GM23338 (cell line): Measurements from ENCODE around the gene COTL1. TPM values are rescaled to one million over a fixed set of nuclear protein-coding genes. Genes with fewer than 3 reads are reported as not detected.

Experiments used
- ATAC-seq: fragments of 200-7000 bp; cut with Tn5 transposase; 3 replicates; pipeline ENCODE4 v1.9.1; 2020
- DNase-seq: peaks from one replicate; pipeline ENCODE4 v3.0.0-alpha.2; 2015; ENCODE audit warnings: low spot score
- H2AFZ ChIP-seq: fragments of 200-600 bp; sonication (generic); 2 replicates; pipeline ENCODE4 v1.8.0; 2016; ENCODE audit warnings: antibody characterized with exemption, mild to moderate bottlenecking, moderate library complexity
- H3F3A ChIP-seq: fragments of 200-600 bp; sonication (generic); replicated peaks from 2 replicates; pipeline ENCODE4 v1.8.0; 2017; ENCODE audit warnings: antibody characterized with exemption, mixed run types, low read depth
- H3K27ac ChIP-seq: fragments of 200-600 bp; sonication (generic); 2 replicates; pipeline ENCODE4 v1.6.1; 2016; ENCODE audit warnings: low read depth
- H3K27me3 ChIP-seq: fragments of 200-600 bp; sonication (generic); 2 replicates; pipeline ENCODE4 v1.8.0; 2016; ENCODE audit warnings: mild to moderate bottlenecking, mixed run types, moderate library complexity; ENCODE audit not compliant: insufficient read depth
- H3K36me3 ChIP-seq: fragments of 200-600 bp; sonication (generic); 2 replicates; pipeline ENCODE4 v1.8.0; 2016; ENCODE audit warnings: mild to moderate bottlenecking; ENCODE audit not compliant: insufficient read depth
- H3K4me1 ChIP-seq: fragments of 200-600 bp; sonication (generic); 2 replicates; pipeline ENCODE4 v1.8.0; 2016; ENCODE audit warnings: mild to moderate bottlenecking, moderate library complexity; ENCODE audit not compliant: insufficient read depth
- H3K4me2 ChIP-seq: fragments of 200-600 bp; sonication (generic); 2 replicates; pipeline ENCODE4 v1.7.1; 2017; ENCODE audit warnings: mixed run types
- H3K4me3 ChIP-seq: fragments of 200-600 bp; sonication (generic); 2 replicates; pipeline ENCODE4 v1.6.1; 2016; ENCODE audit warnings: mixed run types
- H3K79me2 ChIP-seq: fragments of 200-600 bp; sonication (generic); replicated peaks from 2 replicates; pipeline ENCODE4 v1.8.0; 2017; ENCODE audit warnings: mild to moderate bottlenecking; ENCODE audit not compliant: insufficient read depth
- H3K9me2 ChIP-seq: fragments of 200-600 bp; sonication (generic); 2 replicates; pipeline ENCODE4 v1.8.0; 2017; ENCODE audit not compliant: insufficient read depth
- H4K20me1 ChIP-seq: fragments of 200-600 bp; sonication (generic); replicated peaks from 2 replicates; pipeline ENCODE4 v1.8.0; 2017; ENCODE audit warnings: mild to moderate bottlenecking; ENCODE audit not compliant: insufficient read depth
- H3K27ac Mint-ChIP-seq: 2 replicates; pipeline ENCODE4 v1.8.0; 2020; ENCODE audit warnings: inconsistent platforms, mild to moderate bottlenecking, moderate library complexity, mixed read lengths
- H3K27me3 Mint-ChIP-seq: 3 replicates; pipeline ENCODE4 v1.8.0; 2022; ENCODE audit warnings: low read depth, mild to moderate bottlenecking, moderate library complexity, mixed read lengths, inconsistent platforms; ENCODE audit not compliant: insufficient read depth, poor library complexity
- H3K36me3 Mint-ChIP-seq: 3 replicates; pipeline ENCODE4 v1.8.0; 2021; ENCODE audit warnings: low read depth, mild to moderate bottlenecking, inconsistent platforms, moderate library complexity, mixed read lengths
- H3K4me1 Mint-ChIP-seq: 3 replicates; pipeline ENCODE4 v1.8.0; 2020; ENCODE audit warnings: mild to moderate bottlenecking, inconsistent platforms, mixed read lengths
- H3K4me3 Mint-ChIP-seq: 3 replicates; pipeline ENCODE4 v1.8.0; 2021; ENCODE audit warnings: moderate library complexity, mild to moderate bottlenecking, inconsistent platforms, mixed read lengths
- H3K9me3 Mint-ChIP-seq: 3 replicates; pipeline ENCODE4 v1.8.0; 2020; ENCODE audit warnings: moderate library complexity, mild to moderate bottlenecking, inconsistent platforms, mixed read lengths
- CREB1 ChIP-seq: fragments of 250-450 bp; sonication (Bioruptor Pico); IDR thresholded peaks from 2 replicates; pipeline ENCODE4 v1.5.0; 2020; ENCODE audit warnings: low read depth, mild to moderate bottlenecking, moderate library complexity
- EZH2 ChIP-seq: fragments of 200-600 bp; sonication (generic); IDR thresholded peaks from one replicate; pipeline ENCODE4 v1.8.0; 2017; ENCODE audit warnings: antibody characterized with exemption, mild to moderate bottlenecking, low read depth; ENCODE audit not compliant: unreplicated experiment
- EZH2phosphoT487 ChIP-seq: fragments of 200-600 bp; sonication (generic); IDR thresholded peaks from one replicate; pipeline ENCODE4 v1.8.1; 2018; ENCODE audit warnings: antibody characterized with exemption; ENCODE audit not compliant: unreplicated experiment
- JUNB ChIP-seq: IDR thresholded peaks from one replicate; pipeline ENCODE4 v1.6.1; 2016; ENCODE audit warnings: antibody characterized with exemption; ENCODE audit not compliant: unreplicated experiment
- NANOG ChIP-seq: IDR thresholded peaks from 2 replicates; pipeline ENCODE4 v1.6.1; 2016; ENCODE audit warnings: antibody characterized with exemption, borderline replicate concordance
- POLR2AphosphoS5 ChIP-seq: IDR thresholded peaks from 2 replicates; pipeline ENCODE4 v1.6.1; 2016; ENCODE audit warnings: antibody characterized with exemption, low read depth
- STAT1 ChIP-seq: IDR thresholded peaks from one replicate; pipeline ENCODE4 v1.6.1; 2016; ENCODE audit warnings: antibody characterized with exemption; ENCODE audit not compliant: unreplicated experiment
- ZNF114 ChIP-seq: fragments of 250-450 bp; sonication (Bioruptor Pico); IDR thresholded peaks from 2 replicates; pipeline ENCODE4 v1.5.0; 2020; ENCODE audit warnings: mild to moderate bottlenecking, moderate library complexity
- ZNF331 ChIP-seq: fragments of 250-450 bp; sonication (Bioruptor Pico); IDR thresholded peaks from 2 replicates; pipeline ENCODE4 v1.5.0; 2020; ENCODE audit warnings: low read depth, mild to moderate bottlenecking, moderate library complexity
- polyA plus RNA-seq: library from polyadenylated mRNA; unstranded; fragments of >200 nt; fragmentation: Nextera tagmentation; extraction: Ambion mirVana; gene quantifications from 2 replicates; pipeline ENCODE4 v1.2.1, GENCODE V29; 2016
- total RNA-seq: library from RNA; depleted of rRNA; stranded (reverse); fragments of >200 nt; shearing (Covaris generic); gene quantifications from 2 replicates; pipeline ENCODE4 v1.2.3, GENCODE V29; 2014
- TF ChIP-seq, protein P1 (sequence below), 2 experiments: fragments of 200-600 bp in 1 of 2; sonication (generic) in 1 of 2; conservative IDR thresholded peaks; 2 replicates each; pipeline versions ENCODE4 v1.5.1 to v1.6.1; 2016 to 2017; ENCODE audit warnings: antibody characterized with exemption in 2 of 2, low read depth in 2 of 2, mild to moderate bottlenecking in 2 of 2, moderate library complexity in 1 of 2
- TF ChIP-seq, protein P2 (sequence below): fragments of 250-450 bp; sonication (Bioruptor Pico); IDR thresholded peaks from 2 replicates; pipeline ENCODE4 v1.5.0; 2020; ENCODE audit warnings: mild to moderate bottlenecking, moderate library complexity
- TF ChIP-seq, protein P3 (sequence below): IDR thresholded peaks from 2 replicates; pipeline ENCODE4 v1.6.1; 2016; ENCODE audit warnings: antibody characterized with exemption
- TF ChIP-seq, protein P4 (sequence below): IDR thresholded peaks from one replicate; pipeline ENCODE4 v1.6.1; 2018; ENCODE audit warnings: antibody characterized with exemption; ENCODE audit not compliant: unreplicated experiment

Gene COTL1
- total and polyA plus RNA-seq, 2 experiments from 2014 or later: 117 to 166 TPM

DNA sequence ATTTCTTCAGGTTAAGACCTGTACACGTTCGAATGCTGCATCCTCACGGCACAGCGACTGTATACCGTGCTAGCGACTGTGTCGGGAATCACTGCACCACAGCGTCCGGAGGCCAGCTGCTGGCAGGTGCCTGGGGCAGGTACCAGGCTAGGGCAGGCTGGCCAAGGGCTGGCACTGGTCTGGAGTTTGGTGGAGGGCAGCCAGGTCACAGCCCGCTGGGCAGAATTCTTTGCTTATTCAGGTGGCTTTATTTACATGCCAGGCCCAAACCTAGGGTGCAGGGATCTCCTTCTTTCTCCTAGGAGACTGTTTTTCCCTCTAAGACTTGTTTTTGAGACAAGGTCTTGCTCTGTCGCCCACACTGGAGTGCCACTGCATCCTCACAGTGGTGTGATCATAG lies 37.9 kb downstream of the COTL1 start:
- H3K36me3 ChIP-seq: no peaks in the 10 kb centered on the region
- no peak overlapping the region for H3K4me3 ChIP-seq
- Mint-ChIP-seq H3K36me3 (peaks cover 3% of the 10 kb centered on the region; the same call in 1 of the 3 replicates), H3K27ac (no peak overlapping the region), H3K9me3 (no peaks in the 10 kb centered on the region), H3K4me1 (peaks cover 14% of the 10 kb centered on the region), H3K27me3 (peaks cover 14% of the 10 kb centered on the region), H3K4me3 (no peak overlapping the region)
- no peak overlapping the region for H3K4me2 ChIP-seq
- peaks cover 21% of the 10 kb centered on the region for H3K79me2 ChIP-seq
- DNase-seq (no peak), ATAC-seq (no peak)
- H4K20me1 ChIP-seq: peaks cover 8% of the 10 kb centered on the region; the same call in 1 of the 2 replicates
- no peak overlapping the region for H2AFZ ChIP-seq
- no peaks in the 10 kb centered on the region for H3K27me3 ChIP-seq
- H3F3A ChIP-seq: peaks cover 3% of the 10 kb centered on the region; the same call in 1 of the 2 replicates
- H3K4me1 ChIP-seq: no peaks in the 10 kb centered on the region; the same call in 1 of the 2 replicates
- TF ChIP-seq JUNB: no peak
- no peak for TF ChIP-seq EZH2phosphoT487
- no peak for TF ChIP-seq STAT1
- TF ChIP-seq POLR2AphosphoS5: no peak
- TF ChIP-seq, protein P1, sequence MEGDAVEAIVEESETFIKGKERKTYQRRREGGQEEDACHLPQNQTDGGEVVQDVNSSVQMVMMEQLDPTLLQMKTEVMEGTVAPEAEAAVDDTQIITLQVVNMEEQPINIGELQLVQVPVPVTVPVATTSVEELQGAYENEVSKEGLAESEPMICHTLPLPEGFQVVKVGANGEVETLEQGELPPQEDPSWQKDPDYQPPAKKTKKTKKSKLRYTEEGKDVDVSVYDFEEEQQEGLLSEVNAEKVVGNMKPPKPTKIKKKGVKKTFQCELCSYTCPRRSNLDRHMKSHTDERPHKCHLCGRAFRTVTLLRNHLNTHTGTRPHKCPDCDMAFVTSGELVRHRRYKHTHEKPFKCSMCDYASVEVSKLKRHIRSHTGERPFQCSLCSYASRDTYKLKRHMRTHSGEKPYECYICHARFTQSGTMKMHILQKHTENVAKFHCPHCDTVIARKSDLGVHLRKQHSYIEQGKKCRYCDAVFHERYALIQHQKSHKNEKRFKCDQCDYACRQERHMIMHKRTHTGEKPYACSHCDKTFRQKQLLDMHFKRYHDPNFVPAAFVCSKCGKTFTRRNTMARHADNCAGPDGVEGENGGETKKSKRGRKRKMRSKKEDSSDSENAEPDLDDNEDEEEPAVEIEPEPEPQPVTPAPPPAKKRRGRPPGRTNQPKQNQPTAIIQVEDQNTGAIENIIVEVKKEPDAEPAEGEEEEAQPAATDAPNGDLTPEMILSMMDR (conservative IDR thresholded peaks at IDR 0.05; ENCODE audit: low read depth in 2 of 2): no peak
- no peak for TF ChIP-seq EZH2
- no peak for TF ChIP-seq ZNF331 (CRISPR knock-in tag)
- TF ChIP-seq, protein P2, sequence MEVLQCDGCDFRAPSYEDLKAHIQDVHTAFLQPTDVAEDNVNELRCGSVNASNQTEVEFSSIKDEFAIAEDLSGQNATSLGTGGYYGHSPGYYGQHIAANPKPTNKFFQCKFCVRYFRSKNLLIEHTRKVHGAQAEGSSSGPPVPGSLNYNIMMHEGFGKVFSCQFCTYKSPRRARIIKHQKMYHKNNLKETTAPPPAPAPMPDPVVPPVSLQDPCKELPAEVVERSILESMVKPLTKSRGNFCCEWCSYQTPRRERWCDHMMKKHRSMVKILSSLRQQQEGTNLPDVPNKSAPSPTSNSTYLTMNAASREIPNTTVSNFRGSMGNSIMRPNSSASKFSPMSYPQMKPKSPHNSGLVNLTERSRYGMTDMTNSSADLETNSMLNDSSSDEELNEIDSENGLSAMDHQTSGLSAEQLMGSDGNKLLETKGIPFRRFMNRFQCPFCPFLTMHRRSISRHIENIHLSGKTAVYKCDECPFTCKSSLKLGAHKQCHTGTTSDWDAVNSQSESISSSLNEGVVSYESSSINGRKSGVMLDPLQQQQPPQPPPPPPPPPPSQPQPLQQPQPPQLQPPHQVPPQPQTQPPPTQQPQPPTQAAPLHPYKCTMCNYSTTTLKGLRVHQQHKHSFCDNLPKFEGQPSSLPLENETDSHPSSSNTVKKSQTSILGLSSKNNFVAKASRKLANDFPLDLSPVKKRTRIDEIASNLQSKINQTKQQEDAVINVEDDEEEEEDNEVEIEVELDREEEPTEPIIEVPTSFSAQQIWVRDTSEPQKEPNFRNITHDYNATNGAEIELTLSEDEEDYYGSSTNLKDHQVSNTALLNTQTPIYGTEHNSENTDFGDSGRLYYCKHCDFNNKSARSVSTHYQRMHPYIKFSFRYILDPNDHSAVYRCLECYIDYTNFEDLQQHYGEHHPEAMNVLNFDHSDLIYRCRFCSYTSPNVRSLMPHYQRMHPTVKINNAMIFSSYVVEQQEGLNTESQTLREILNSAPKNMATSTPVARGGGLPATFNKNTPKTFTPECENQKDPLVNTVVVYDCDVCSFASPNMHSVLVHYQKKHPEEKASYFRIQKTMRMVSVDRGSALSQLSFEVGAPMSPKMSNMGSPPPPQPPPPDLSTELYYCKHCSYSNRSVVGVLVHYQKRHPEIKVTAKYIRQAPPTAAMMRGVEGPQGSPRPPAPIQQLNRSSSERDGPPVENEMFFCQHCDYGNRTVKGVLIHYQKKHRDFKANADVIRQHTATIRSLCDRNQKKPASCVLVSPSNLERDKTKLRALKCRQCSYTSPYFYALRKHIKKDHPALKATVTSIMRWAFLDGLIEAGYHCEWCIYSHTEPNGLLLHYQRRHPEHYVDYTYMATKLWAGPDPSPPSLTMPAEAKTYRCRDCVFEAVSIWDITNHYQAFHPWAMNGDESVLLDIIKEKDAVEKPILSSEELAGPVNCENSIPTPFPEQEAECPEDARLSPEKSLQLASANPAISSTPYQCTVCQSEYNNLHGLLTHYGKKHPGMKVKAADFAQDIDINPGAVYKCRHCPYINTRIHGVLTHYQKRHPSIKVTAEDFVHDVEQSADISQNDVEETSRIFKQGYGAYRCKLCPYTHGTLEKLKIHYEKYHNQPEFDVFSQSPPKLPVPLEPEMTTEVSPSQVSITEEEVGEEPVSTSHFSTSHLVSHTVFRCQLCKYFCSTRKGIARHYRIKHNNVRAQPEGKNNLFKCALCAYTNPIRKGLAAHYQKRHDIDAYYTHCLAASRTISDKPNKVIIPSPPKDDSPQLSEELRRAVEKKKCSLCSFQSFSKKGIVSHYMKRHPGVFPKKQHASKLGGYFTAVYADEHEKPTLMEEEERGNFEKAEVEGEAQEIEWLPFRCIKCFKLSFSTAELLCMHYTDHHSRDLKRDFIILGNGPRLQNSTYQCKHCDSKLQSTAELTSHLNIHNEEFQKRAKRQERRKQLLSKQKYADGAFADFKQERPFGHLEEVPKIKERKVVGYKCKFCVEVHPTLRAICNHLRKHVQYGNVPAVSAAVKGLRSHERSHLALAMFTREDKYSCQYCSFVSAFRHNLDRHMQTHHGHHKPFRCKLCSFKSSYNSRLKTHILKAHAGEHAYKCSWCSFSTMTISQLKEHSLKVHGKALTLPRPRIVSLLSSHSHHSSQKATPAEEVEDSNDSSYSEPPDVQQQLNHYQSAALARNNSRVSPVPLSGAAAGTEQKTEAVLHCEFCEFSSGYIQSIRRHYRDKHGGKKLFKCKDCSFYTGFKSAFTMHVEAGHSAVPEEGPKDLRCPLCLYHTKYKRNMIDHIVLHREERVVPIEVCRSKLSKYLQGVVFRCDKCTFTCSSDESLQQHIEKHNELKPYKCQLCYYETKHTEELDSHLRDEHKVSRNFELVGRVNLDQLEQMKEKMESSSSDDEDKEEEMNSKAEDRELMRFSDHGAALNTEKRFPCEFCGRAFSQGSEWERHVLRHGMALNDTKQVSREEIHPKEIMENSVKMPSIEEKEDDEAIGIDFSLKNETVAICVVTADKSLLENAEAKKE: no peak
- TF ChIP-seq, protein P3, sequence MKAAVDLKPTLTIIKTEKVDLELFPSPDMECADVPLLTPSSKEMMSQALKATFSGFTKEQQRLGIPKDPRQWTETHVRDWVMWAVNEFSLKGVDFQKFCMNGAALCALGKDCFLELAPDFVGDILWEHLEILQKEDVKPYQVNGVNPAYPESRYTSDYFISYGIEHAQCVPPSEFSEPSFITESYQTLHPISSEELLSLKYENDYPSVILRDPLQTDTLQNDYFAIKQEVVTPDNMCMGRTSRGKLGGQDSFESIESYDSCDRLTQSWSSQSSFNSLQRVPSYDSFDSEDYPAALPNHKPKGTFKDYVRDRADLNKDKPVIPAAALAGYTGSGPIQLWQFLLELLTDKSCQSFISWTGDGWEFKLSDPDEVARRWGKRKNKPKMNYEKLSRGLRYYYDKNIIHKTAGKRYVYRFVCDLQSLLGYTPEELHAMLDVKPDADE: no peak
- TF ChIP-seq, protein P4, sequence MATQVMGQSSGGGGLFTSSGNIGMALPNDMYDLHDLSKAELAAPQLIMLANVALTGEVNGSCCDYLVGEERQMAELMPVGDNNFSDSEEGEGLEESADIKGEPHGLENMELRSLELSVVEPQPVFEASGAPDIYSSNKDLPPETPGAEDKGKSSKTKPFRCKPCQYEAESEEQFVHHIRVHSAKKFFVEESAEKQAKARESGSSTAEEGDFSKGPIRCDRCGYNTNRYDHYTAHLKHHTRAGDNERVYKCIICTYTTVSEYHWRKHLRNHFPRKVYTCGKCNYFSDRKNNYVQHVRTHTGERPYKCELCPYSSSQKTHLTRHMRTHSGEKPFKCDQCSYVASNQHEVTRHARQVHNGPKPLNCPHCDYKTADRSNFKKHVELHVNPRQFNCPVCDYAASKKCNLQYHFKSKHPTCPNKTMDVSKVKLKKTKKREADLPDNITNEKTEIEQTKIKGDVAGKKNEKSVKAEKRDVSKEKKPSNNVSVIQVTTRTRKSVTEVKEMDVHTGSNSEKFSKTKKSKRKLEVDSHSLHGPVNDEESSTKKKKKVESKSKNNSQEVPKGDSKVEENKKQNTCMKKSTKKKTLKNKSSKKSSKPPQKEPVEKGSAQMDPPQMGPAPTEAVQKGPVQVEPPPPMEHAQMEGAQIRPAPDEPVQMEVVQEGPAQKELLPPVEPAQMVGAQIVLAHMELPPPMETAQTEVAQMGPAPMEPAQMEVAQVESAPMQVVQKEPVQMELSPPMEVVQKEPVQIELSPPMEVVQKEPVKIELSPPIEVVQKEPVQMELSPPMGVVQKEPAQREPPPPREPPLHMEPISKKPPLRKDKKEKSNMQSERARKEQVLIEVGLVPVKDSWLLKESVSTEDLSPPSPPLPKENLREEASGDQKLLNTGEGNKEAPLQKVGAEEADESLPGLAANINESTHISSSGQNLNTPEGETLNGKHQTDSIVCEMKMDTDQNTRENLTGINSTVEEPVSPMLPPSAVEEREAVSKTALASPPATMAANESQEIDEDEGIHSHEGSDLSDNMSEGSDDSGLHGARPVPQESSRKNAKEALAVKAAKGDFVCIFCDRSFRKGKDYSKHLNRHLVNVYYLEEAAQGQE: no peak
- TF ChIP-seq CREB1 (CRISPR knock-in tag): no peak
- no peak for TF ChIP-seq NANOG
- TF ChIP-seq ZNF114 (CRISPR knock-in tag): no peak
- H3K9me2 ChIP-seq: no peaks in the 10 kb centered on the region
- H3K27ac ChIP-seq: 0 out of 2 replicates have a peak overlapping the region, but pooled peaks have one; percentile 52
